Posterior vena cava (tissue), 2 donors: Measurements from ENCODE around the gene MGMT. TPM values are rescaled to one million over a fixed set of nuclear protein-coding genes. Genes with fewer than 3 reads are reported as not detected.

Source experiments
- DNase-seq: peaks from one replicate; pipeline ENCODE4 v3.0.0-alpha.2; 2020; ENCODE audit warnings: low spot score
- intact Hi-C, 2 donors: fragments of 100-400 bp; cut with DNase I; formaldehyde crosslinking; loops; one replicate each; pipeline versions ENCODE4 v1.14.1 to v1.14.2; 2022 to 2023
- total RNA-seq, 2 donors: library from RNA; stranded (reverse); fragmentation: NEBNext Ultra II Directional; extraction: Animal tissue kit (Norgen Biotek cat#: 25700); gene quantifications; one replicate each; pipeline ENCODE4 v1.2.1, GENCODE V29; 2021
- donor health status: DM: yes; HTN: yes; CAD: no.
- donor health status: DM: yes; HTN: yes; CAD: no.

MGMT gene
- total RNA-seq, 2 donors from 2014 or later, result 8.2 to 17.6 TPM

DNA sequence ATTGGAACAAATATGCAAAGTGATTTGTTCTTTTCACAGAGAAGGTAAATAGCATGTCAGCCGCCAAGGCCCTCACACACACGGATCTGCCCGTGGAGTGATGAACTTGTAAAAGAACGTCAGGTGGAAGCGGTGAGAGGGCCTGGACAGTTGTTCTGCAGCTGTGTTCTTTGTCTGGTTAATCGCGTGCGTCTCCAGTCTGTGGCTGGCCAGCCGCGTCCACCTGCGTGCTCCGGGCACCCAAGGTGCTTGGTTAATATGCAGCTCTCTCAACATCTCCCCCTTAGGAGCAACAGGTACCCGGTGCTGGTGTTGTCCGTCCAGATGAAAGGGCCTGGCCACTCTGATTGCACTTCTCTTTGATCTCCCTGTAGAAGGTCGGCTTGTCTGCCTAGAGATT, 162.9 kb downstream of the MGMT start:
- intact Hi-C loops, result no loop called here
- no peak for DNase-seq

GRCh38 chr10:129631006-129631405, 164.0 kb downstream of the MGMT start:
- no peak for DNase-seq
- intact Hi-C loops, result no loop called here

- no peak for DNase-seq
- intact Hi-C loops, result no loop called here
Observed at GRCh38 chr10:129631870-129632623, 165.0 kb downstream of the MGMT start.

DNA sequence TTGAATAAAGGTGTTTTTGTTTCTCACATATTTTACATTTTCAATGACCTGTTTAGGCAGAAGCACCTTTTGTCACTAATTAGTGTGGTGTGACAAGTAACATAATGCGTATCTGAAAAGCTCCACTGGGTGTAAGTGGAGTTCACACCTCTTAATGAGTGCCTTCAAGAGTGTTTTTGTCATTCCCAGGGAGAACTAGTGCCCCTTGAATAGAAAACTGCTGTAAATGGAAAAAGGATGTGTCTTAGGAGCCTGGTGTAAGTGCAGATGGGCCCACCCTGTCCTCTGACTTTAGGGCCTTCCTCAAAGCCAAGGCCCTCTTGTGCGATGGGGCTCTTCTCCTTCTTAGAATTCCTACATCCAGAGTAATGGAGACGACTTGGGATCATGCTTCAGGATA, 170.0 kb downstream of the MGMT start:
- no peak for DNase-seq
- intact Hi-C loops, result no loop called here

DNA sequence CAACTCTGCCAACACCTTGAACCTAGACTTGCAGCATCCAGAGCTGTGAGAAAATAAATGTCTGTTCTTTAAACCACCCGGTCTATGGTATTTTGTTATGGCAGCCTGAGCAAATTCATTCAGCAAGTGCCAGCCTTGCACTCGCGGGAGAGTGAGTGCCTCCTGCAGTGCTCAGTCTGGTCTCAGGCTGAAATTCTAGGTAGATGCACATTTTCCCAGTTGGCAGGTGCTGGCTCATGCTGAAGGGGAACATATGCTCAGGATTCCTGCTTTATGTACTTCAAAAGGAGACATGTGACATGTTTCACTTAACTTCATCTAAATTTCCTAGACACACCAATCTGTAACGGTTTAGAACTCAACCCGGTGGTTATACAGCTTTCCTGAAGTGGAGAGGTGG, 170.8 kb downstream of the MGMT start:
- intact Hi-C loops, result no loop called here
- no peak for DNase-seq

DNA sequence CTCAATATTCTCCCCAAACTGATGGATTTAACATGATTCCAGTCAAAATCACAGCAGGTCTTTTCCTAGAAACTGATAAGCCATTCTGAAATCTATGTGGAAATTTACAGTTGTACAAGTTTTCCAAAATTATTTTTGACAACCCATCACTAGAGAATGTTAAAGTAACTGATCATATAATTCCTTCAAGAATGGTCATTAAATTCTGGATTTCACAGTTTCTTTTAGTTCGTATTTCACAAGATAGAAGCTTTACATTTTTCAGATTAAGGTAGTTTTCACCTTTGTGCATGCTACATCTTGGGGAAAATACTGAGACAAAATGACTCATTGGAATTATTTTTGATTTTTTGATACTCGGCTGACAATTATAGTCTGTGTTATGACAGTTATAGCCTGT, 174.3 kb downstream of the MGMT start:
- DNase-seq, result no peak
- intact Hi-C loops, result no loop called here

- intact Hi-C loops, result no loop called here
Observed at GRCh38 chr10:129641982-129642381, 174.9 kb downstream of the MGMT start.

GRCh38 chr10:129642427-129642826, 175.4 kb downstream of the MGMT start:
- intact Hi-C loops, result no loop called here
- DNase-seq, result no peak

More at GRCh38 chr10:129641982-129642381, 174.9 kb downstream of the MGMT start:
- DNase-seq, result no peak

DNA sequence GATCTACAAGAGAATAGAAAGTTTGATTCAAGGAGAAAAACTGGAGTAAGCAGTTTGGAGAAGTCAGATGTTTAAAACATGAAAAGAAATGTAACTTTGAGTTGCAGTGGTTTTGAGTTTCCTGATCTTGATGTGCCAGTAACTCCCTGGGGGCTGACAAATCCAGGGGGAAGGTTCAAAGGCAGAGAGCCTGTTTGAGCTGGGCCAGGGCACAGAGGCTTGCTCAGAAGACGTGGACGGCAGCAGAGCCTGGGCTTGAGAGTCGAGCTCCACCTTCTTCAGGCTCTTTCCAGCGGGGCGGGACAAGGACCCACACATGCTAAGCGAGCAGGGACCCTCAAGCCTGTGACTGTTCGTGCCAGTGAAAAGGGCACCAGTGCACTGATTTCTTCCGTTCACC, 176.2 kb downstream of the MGMT start:
- intact Hi-C loops, result no loop called here
- no peak for DNase-seq

GRCh38 chr10:129645487-129645886, 178.4 kb downstream of the MGMT start:
- intact Hi-C loops, result no loop called here
- DNase-seq, result no peak

- intact Hi-C loops, result no loop called here
- DNase-seq, result no peak
Observed at GRCh38 chr10:129646973-129647372, 179.9 kb downstream of the MGMT start.

GRCh38 chr10:129647590-129647989, 180.5 kb downstream of the MGMT start:
- no peak for DNase-seq
- intact Hi-C loops, result no loop called here

DNA sequence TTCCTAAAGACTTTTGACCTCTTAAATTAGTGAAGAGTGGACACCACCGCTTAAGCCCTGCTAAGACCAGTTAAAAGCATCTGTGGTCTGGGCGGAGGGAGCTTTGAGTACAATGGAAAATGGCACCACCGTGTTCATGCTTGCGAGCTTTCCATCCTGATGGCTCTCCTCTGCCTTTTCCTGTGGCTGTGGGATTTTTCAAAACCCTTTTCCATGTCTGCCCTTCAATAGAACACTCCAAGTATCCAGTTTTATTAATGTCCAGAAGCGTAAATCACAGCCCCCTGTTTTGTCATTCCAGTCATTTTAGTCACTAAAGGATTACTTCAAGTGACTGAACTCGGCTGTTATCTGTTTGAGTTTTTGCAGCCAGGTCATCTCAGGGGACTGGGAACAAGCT, 181.8 kb downstream of the MGMT start:
- no peak for DNase-seq

GRCh38 chr10:129652021-129652420, 185.0 kb downstream of the MGMT start:
- no peak for DNase-seq
- intact Hi-C loops, result loop anchor here in 1 of 2 donors (10.0 kb wide), 1 partner anchor 153 kb away; no protein-coding TSS in a partner anchor

More for the DNA sequence above, 181.8 kb downstream of the MGMT start:
- intact Hi-C loops, result no loop called here

GRCh38 chr10:129652521-129653201, 185.6 kb downstream of the MGMT start:
- DNase-seq, result no peak
- intact Hi-C loops, result loop anchor here in 1 of 2 donors (10.0 kb wide), 1 partner anchor 152 kb away; no protein-coding TSS in a partner anchor

- intact Hi-C loops, result loop anchor here in 1 of 2 donors (10.0 kb wide), 1 partner anchor 151 kb away; no protein-coding TSS in a partner anchor
- no peak for DNase-seq
Observed at GRCh38 chr10:129653428-129653827, 186.4 kb downstream of the MGMT start.

DNA sequence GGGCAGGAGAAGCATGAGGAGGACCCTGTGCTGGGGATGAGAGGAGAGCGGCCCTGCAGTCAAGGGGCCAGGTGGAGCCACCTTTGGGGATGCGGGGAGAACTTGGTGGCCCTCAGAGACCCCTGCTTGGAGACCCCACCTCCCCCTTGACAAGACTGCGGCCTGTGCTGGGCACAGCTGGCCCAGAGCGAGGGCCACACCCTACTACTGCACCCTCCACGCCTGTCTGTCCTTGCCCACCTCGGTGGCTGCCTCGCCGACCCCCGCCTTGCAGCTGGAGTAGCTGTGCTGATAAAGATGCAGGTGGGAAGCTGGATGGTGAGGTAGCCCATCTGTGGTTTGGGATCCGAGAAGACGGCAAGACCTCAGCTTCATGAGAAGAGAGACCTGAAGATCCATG, 186.8 kb downstream of the MGMT start:
- intact Hi-C loops, result loop anchor here in 1 of 2 donors (10.0 kb wide), 1 partner anchor 151 kb away; no protein-coding TSS in a partner anchor
- no peak for DNase-seq

DNA sequence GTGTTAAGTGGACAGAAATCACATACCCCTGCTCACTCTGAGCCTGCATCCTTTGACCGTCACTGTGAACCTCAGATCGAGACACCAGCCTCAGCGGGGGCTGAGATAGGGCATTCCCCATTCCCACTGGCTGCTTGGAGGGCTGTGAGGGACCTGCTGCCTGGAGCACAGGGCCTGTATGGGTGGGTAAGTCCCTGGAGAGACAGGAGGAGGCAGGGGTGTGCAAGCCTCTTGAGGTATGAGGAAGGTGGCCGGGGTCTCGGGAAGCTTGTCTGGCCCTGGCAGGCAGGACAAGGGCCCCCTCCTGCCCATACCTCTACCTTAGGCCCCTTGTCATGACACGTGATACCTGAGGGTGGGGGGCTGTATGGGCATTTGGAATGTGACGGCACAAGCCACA, 187.4 kb downstream of the MGMT start:
- no peak for DNase-seq
- intact Hi-C loops, result loop anchor here in 1 of 2 donors (10.0 kb wide), 1 partner anchor 150 kb away; no protein-coding TSS in a partner anchor

GRCh38 chr10:129655007-129655678, 188.1 kb downstream of the MGMT start:
- DNase-seq, result no peak
- intact Hi-C loops, result loop anchor here in 1 of 2 donors (10.0 kb wide), 1 partner anchor 150 kb away; no protein-coding TSS in a partner anchor

GRCh38 chr10:129655679-129656031, 188.6 kb downstream of the MGMT start:
- DNase-seq, result no peak
- intact Hi-C loops, result loop anchor here in 1 of 2 donors (10.0 kb wide), 1 partner anchor 149 kb away; no protein-coding TSS in a partner anchor
